ENCODE data around the gene ZNF497. TPM values are rescaled to one million over a fixed set of nuclear protein-coding genes. Genes with fewer than 3 reads are reported as not detected.

The ZNF497 gene
- total RNA-seq, 1 experiment from 2014 or later, result 2.4 TPM

DNA sequence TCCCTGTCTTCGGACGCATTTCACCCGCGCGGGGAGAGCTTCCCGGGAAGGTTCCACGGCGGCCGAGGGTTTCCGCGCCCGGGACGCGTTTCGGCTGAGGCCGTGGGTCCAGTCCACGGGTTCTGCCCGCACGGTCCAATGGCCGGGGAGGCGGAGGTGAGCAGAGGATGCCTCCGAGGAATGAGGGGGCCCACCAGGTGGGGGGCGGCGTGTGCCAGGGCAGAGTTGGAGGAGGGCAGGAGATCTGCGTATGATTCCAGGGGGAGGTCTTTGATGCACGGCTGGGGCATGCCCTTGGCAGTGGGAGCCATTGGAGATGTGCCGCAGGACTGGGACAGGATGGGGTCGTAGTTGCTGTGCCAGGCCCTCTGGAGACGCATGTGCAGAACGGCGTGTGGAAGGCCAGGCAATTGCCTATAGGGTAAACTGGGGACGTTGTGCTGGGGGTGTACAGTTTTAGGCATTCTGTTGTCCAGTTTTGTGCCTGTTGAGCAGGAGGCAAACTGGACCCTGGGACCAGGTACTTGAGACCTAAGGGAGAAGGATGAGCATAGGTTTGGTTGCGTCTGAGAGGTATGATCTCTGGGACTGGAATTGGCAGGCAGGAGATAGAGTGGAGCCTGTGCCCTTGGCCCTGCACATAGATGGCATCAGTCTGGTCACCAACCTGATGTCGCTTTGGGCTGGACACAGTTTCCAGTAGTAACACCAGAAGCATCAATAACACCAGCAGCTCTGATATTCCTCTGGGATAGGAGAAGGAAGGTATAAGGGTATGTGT lies 46.6 kb upstream of the ZNF497 start:
- H4K8ac ChIP-seq (replicated peaks; ENCODE audit: insufficient read length, low read depth, low read length), result no peak overlapping the region
- H3K27me3 Mint-ChIP-seq (ENCODE audit: low read depth), result peaks cover 13% of the 10 kb centered on the region
- TF ChIP-seq, protein P1, sequence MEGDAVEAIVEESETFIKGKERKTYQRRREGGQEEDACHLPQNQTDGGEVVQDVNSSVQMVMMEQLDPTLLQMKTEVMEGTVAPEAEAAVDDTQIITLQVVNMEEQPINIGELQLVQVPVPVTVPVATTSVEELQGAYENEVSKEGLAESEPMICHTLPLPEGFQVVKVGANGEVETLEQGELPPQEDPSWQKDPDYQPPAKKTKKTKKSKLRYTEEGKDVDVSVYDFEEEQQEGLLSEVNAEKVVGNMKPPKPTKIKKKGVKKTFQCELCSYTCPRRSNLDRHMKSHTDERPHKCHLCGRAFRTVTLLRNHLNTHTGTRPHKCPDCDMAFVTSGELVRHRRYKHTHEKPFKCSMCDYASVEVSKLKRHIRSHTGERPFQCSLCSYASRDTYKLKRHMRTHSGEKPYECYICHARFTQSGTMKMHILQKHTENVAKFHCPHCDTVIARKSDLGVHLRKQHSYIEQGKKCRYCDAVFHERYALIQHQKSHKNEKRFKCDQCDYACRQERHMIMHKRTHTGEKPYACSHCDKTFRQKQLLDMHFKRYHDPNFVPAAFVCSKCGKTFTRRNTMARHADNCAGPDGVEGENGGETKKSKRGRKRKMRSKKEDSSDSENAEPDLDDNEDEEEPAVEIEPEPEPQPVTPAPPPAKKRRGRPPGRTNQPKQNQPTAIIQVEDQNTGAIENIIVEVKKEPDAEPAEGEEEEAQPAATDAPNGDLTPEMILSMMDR (conservative IDR thresholded peaks at IDR 0.05), result no peak
- no peak overlapping the region for H3T11ph ChIP-seq (ENCODE audit: low read length)
- no peaks in the 10 kb centered on the region; the same call in 1 of the 2 replicates for H3K27me3 ChIP-seq (ENCODE audit: insufficient read depth, low read length)
- H2AK5ac ChIP-seq (ENCODE audit: insufficient read length, low read length), result no peak overlapping the region
- peaks cover 19% of the 10 kb centered on the region in 2 experiments for H3K4me1 Mint-ChIP-seq
- no peaks in the 10 kb centered on the region for H3K79me2 ChIP-seq (ENCODE audit: insufficient read depth, low read length)
- H2BK120ac ChIP-seq (ENCODE audit: low read depth, low read length, poor library complexity, severe bottlenecking), result no peak overlapping the region
- H2BK20ac ChIP-seq (ENCODE audit: low read depth, low read length, poor library complexity, severe bottlenecking), result no peak overlapping the region
- no peak overlapping the region for H2AFZ ChIP-seq (ENCODE audit: low read length)
- WGBS (ENCODE audit: extremely low coverage, insufficient read length, low lambda C conversion rate), result no CpG with 5 or more reads among the region's 34 CpGs
- H3K9me3 Mint-ChIP-seq, result peaks cover 8 to 10% of the 10 kb centered on the region in 2 experiments; a peak in 4 of 5 replicates
- H3K56ac ChIP-seq (ENCODE audit: insufficient read length, low read depth, low read length), result no peak overlapping the region
- peaks cover 6 to 8% (median 7%) of the 10 kb centered on the region in 3 experiments; a peak in 6 of 7 replicates for H3K36me3 Mint-ChIP-seq (ENCODE audit: insufficient read depth in 1 of 3, low read depth in 3 of 3)
- H2BK12ac ChIP-seq (ENCODE audit: insufficient read length, low read depth, low read length), result no peak overlapping the region
- DNase-seq, result peak; percentile 48
- peaks cover 5% of the 10 kb centered on the region; the same call in 1 of the 2 replicates for H3K4me1 ChIP-seq (ENCODE audit: insufficient read depth, low read length)
- no peak overlapping the region for H3K27ac Mint-ChIP-seq
- peaks cover 15% of the 10 kb centered on the region for H3K23me2 ChIP-seq (ENCODE audit: insufficient read length, low read depth, low read length, poor library complexity, severe bottlenecking)
- H4K91ac ChIP-seq (ENCODE audit: insufficient read length, low read depth, low read length), result no peak overlapping the region
- peak overlapping the region; percentile 87 to 94 for H3K4me3 Mint-ChIP-seq
- H3K9me3 ChIP-seq (ENCODE audit: control insufficient read depth, low read depth, low read length), result no peaks in the 10 kb centered on the region
- no peak overlapping the region for H3K9ac ChIP-seq (ENCODE audit: extremely low read depth, insufficient read length, low read length)
- no peak overlapping the region for H3K14ac ChIP-seq (ENCODE audit: insufficient read depth, low read length)
- H2BK15ac ChIP-seq (ENCODE audit: low read depth, low read length), result no peak overlapping the region
- H3K4me2 ChIP-seq (ENCODE audit: insufficient read depth, insufficient read length, low read length), result peak overlapping the region; percentile 87
- H3K23ac ChIP-seq (ENCODE audit: insufficient read length, low read depth, low read length), result no peak overlapping the region
- H4K20me1 ChIP-seq (ENCODE audit: control insufficient read depth, insufficient read depth, insufficient read length), result peaks cover 3% of the 10 kb centered on the region
- H3K79me1 ChIP-seq (ENCODE audit: insufficient read depth, low read depth, low read length, poor library complexity, severe bottlenecking), result no peaks in the 10 kb centered on the region
- H4K5ac ChIP-seq (ENCODE audit: insufficient read length, low read depth, low read length), result no peak overlapping the region
- H3K4ac ChIP-seq (ENCODE audit: low read depth, low read length), result no peak overlapping the region
- H3K18ac ChIP-seq (ENCODE audit: insufficient read length, low read depth, low read length), result no peak overlapping the region
- no peak overlapping the region for H3K27ac ChIP-seq (ENCODE audit: insufficient read length, low read depth, low read length)
- H2BK5ac ChIP-seq (ENCODE audit: insufficient read length, low read length), result no peak overlapping the region
